Immature natural killer cell (primary cell): Measurements from ENCODE around the gene C11orf91. TPM values are rescaled to one million over a fixed set of nuclear protein-coding genes. Genes with fewer than 3 reads are reported as not detected.
A peak's percentile ranks its signal among the peaks of the same experiment; 100 is the strongest.
"Not testable (repeated sequence)": the region's sequence is repeated elsewhere in the genome, so short reads cannot be mapped to it uniquely, and the experiment has no call there.

Source experiments
- DNase-seq, 3 donors: peaks; one replicate each; pipeline ENCODE4 v3.0.0; 2022; ENCODE audit warnings: mixed read lengths in 1 of 3
- H3K27ac Mint-ChIP-seq, 6 donors: one replicate each; pipeline ENCODE4 v1.8.0; 2020; ENCODE audit warnings: mixed read lengths in 6 of 6, mild to moderate bottlenecking in 5 of 6, inconsistent platforms in 4 of 6, moderate library complexity in 3 of 6
- H3K27me3 Mint-ChIP-seq, 3 donors: one replicate each; pipeline ENCODE4 v1.8.0; 2020 to 2021; ENCODE audit warnings: low read depth in 3 of 3, mild to moderate bottlenecking in 3 of 3, mixed read lengths in 3 of 3, moderate library complexity in 3 of 3, inconsistent platforms in 1 of 3
- H3K36me3 Mint-ChIP-seq, 3 donors: one replicate each; pipeline ENCODE4 v1.8.0; 2020; ENCODE audit warnings: mixed read lengths in 3 of 3, inconsistent platforms in 2 of 3, mild to moderate bottlenecking in 2 of 3
- H3K4me1 Mint-ChIP-seq, 2 donors: one replicate each; pipeline ENCODE4 v1.8.0; 2020; ENCODE audit warnings: inconsistent platforms in 2 of 2, mild to moderate bottlenecking in 2 of 2, mixed read lengths in 2 of 2, moderate library complexity in 1 of 2
- H3K4me3 Mint-ChIP-seq, 5 donors: one replicate each; pipeline ENCODE4 v1.8.0; 2020; ENCODE audit warnings: mild to moderate bottlenecking in 5 of 5, mixed read lengths in 5 of 5, inconsistent platforms in 3 of 5, moderate library complexity in 3 of 5
- H3K9me3 Mint-ChIP-seq, 6 donors: one replicate each; pipeline ENCODE4 v1.8.0; 2020; ENCODE audit warnings: mild to moderate bottlenecking in 6 of 6, mixed read lengths in 6 of 6, inconsistent platforms in 4 of 6, moderate library complexity in 3 of 6
- polyA plus RNA-seq, 3 donors: library from polyadenylated mRNA; unstranded; fragments of 300-500 nt; fragmentation: Illumina TruSeq; gene quantifications; one replicate each; pipeline ENCODE4 v1.2.3, GENCODE V29; 2021

Gene C11orf91
- polyA plus RNA-seq, 3 donors from 2014 or later = not detected

GRCh38 chr11:33730716-33731115 lies 30.1 kb upstream of the C11orf91 start:
- no peaks in the 10 kb centered on the region for H3K9me3 Mint-ChIP-seq
- H3K36me3 Mint-ChIP-seq = no peaks in the 10 kb centered on the region
- no peak overlapping the region for H3K27ac Mint-ChIP-seq
- DNase-seq = no peak
- H3K4me1 Mint-ChIP-seq = peaks cover 18 to 28% of the 10 kb centered on the region in 2 donors
- no peak overlapping the region for H3K4me3 Mint-ChIP-seq
- H3K27me3 Mint-ChIP-seq = peaks cover under 1 to 10% (median 1%) of the 10 kb centered on the region in 3 donors

GRCh38 chr11:33729072-33729664 lies 28.5 kb upstream of the C11orf91 start:
- not testable (repeated sequence) for H3K4me3 Mint-ChIP-seq, H3K27ac Mint-ChIP-seq
- peaks cover 13 to 23% of the 10 kb centered on the region in 2 donors for H3K4me1 Mint-ChIP-seq

GRCh38 chr11:33727539-33727938 lies 26.9 kb upstream of the C11orf91 start:
- H3K9me3 Mint-ChIP-seq, DNase-seq, H3K27ac Mint-ChIP-seq, H3K36me3 Mint-ChIP-seq, H3K4me3 Mint-ChIP-seq, H3K27me3 Mint-ChIP-seq: not testable (repeated sequence)
- H3K4me1 Mint-ChIP-seq = peaks cover 20 to 33% of the 10 kb centered on the region in 2 donors

More at GRCh38 chr11:33729072-33729664, 28.5 kb upstream of the C11orf91 start:
- H3K36me3 Mint-ChIP-seq, DNase-seq, H3K27me3 Mint-ChIP-seq, H3K9me3 Mint-ChIP-seq: not testable (repeated sequence)

GRCh38 chr11:33725496-33725895 lies 24.9 kb upstream of the C11orf91 start:
- Mint-ChIP-seq H3K36me3 (peaks cover 0 to 5% (median 0%) of the 10 kb centered on the region in 3 donors), H3K4me3 (no peak overlapping the region), H3K4me1 (peaks cover 21 to 31% of the 10 kb centered on the region in 2 donors), H3K27ac (no peak overlapping the region), H3K9me3 (no peaks in the 10 kb centered on the region), H3K27me3 (peaks cover 0 to 2% (median 0%) of the 10 kb centered on the region in 3 donors)
- no peak for DNase-seq

GRCh38 chr11:33724644-33725035 lies 24.0 kb upstream of the C11orf91 start:
- peak overlapping the region in 2 of 5 donors; percentile 4 to 28 for H3K4me3 Mint-ChIP-seq
- H3K36me3 Mint-ChIP-seq = peaks cover 5 to 10% (median 6%) of the 10 kb centered on the region in 3 donors
- H3K27ac Mint-ChIP-seq = peak overlapping the region in 3 of 6 donors; percentile 51 to 77 (median 67)
- H3K9me3 Mint-ChIP-seq = no peaks in the 10 kb centered on the region
- no peak for DNase-seq
- peaks cover 21 to 31% of the 10 kb centered on the region in 2 donors for H3K4me1 Mint-ChIP-seq
- H3K27me3 Mint-ChIP-seq = peaks cover 0 to 2% (median 0%) of the 10 kb centered on the region in 3 donors

- no peak for DNase-seq
- Mint-ChIP-seq H3K27me3 (peaks cover 0 to 2% (median 0%) of the 10 kb centered on the region in 3 donors), H3K4me1 (peaks cover 21 to 31% of the 10 kb centered on the region in 2 donors), H3K4me3 (no peak overlapping the region), H3K9me3 (no peaks in the 10 kb centered on the region), H3K27ac (peak overlapping the region in 3 of 6 donors; percentile 19 to 68 (median 40)), H3K36me3 (peaks cover 8 to 11% (median 10%) of the 10 kb centered on the region in 3 donors)
These were observed 22.7 kb upstream of the C11orf91 start for GRCh38 chr11:33723238-33723881.

- peaks cover 8 to 11% (median 11%) of the 10 kb centered on the region in 3 donors for H3K36me3 Mint-ChIP-seq
- H3K4me3 Mint-ChIP-seq = no peak overlapping the region
- H3K27ac Mint-ChIP-seq = peak overlapping the region in 1 of 6 donors; percentile 17
- H3K27me3 Mint-ChIP-seq = peaks cover 0 to 2% (median 0%) of the 10 kb centered on the region in 3 donors
- H3K4me1 Mint-ChIP-seq = peaks cover 21 to 31% of the 10 kb centered on the region in 2 donors
- H3K9me3 Mint-ChIP-seq = no peaks in the 10 kb centered on the region
- DNase-seq = no peak
These were observed 22.1 kb upstream of the C11orf91 start for GRCh38 chr11:33722590-33723234.

GRCh38 chr11:33721984-33722383 lies 21.4 kb upstream of the C11orf91 start:
- peaks cover 21 to 31% of the 10 kb centered on the region in 2 donors for H3K4me1 Mint-ChIP-seq
- H3K4me3 Mint-ChIP-seq = no peak overlapping the region
- no peak overlapping the region for H3K27ac Mint-ChIP-seq
- peaks cover 8 to 11% (median 11%) of the 10 kb centered on the region in 3 donors for H3K36me3 Mint-ChIP-seq
- H3K9me3 Mint-ChIP-seq = no peaks in the 10 kb centered on the region
- peaks cover 0 to 2% (median 0%) of the 10 kb centered on the region in 3 donors for H3K27me3 Mint-ChIP-seq
- DNase-seq = no peak

GRCh38 chr11:33721426-33721825 lies 20.8 kb upstream of the C11orf91 start:
- H3K4me1 Mint-ChIP-seq = peaks cover 21 to 31% of the 10 kb centered on the region in 2 donors

GRCh38 chr11:33719587-33719986 lies 19.0 kb upstream of the C11orf91 start:
- H3K27ac Mint-ChIP-seq = no peak overlapping the region
- H3K4me3 Mint-ChIP-seq = no peak overlapping the region
- DNase-seq = no peak
- H3K27me3 Mint-ChIP-seq = peaks cover 0 to 2% (median 0%) of the 10 kb centered on the region in 3 donors
- no peaks in the 10 kb centered on the region for H3K9me3 Mint-ChIP-seq
- peaks cover 8 to 11% (median 10%) of the 10 kb centered on the region in 3 donors for H3K36me3 Mint-ChIP-seq
- H3K4me1 Mint-ChIP-seq = peaks cover 18 to 27% of the 10 kb centered on the region in 2 donors

More at GRCh38 chr11:33721426-33721825, 20.8 kb upstream of the C11orf91 start:
- peaks cover 0 to 2% (median 0%) of the 10 kb centered on the region in 3 donors for H3K27me3 Mint-ChIP-seq
- H3K27ac Mint-ChIP-seq = peak overlapping the region in 1 of 6 donors; percentile 6
- peaks cover 8 to 11% (median 11%) of the 10 kb centered on the region in 3 donors for H3K36me3 Mint-ChIP-seq
- no peaks in the 10 kb centered on the region for H3K9me3 Mint-ChIP-seq
- no peak overlapping the region for H3K4me3 Mint-ChIP-seq
- no peak for DNase-seq

GRCh38 chr11:33718440-33718839 lies 17.8 kb upstream of the C11orf91 start:
- no peak overlapping the region for H3K27ac Mint-ChIP-seq
- H3K4me3 Mint-ChIP-seq = no peak overlapping the region
- peaks cover 8 to 15% of the 10 kb centered on the region in 2 donors for H3K4me1 Mint-ChIP-seq
- peaks cover 7 to 12% (median 11%) of the 10 kb centered on the region in 3 donors for H3K36me3 Mint-ChIP-seq
- peaks cover 0 to 2% (median 0%) of the 10 kb centered on the region in 3 donors for H3K27me3 Mint-ChIP-seq
- DNase-seq = no peak
- H3K9me3 Mint-ChIP-seq = no peaks in the 10 kb centered on the region

- Mint-ChIP-seq H3K27me3 (no peaks in the 10 kb centered on the region), H3K4me3 (no peak overlapping the region), H3K36me3 (peaks cover 7 to 17% (median 11%) of the 10 kb centered on the region in 3 donors), H3K27ac (no peak overlapping the region), H3K9me3 (no peaks in the 10 kb centered on the region), H3K4me1 (no peaks in the 10 kb centered on the region)
- DNase-seq = no peak
These were observed 15.6 kb upstream of the C11orf91 start for GRCh38 chr11:33716243-33716642.

- Mint-ChIP-seq H3K4me1 (no peaks in the 10 kb centered on the region), H3K27ac (no peak overlapping the region), H3K4me3 (no peak overlapping the region), H3K36me3 (peaks cover 8 to 23% (median 17%) of the 10 kb centered on the region in 3 donors), H3K27me3 (peaks cover 0 to 2% (median 0%) of the 10 kb centered on the region in 3 donors), H3K9me3 (no peaks in the 10 kb centered on the region)
- no peak for DNase-seq
These were observed 13.3 kb upstream of the C11orf91 start for GRCh38 chr11:33713856-33714398.
